Measurements from ENCODE around the gene ERICH6B. TPM values are rescaled to one million over a fixed set of nuclear protein-coding genes. Genes with fewer than 3 reads are reported as not detected.
A peak's percentile ranks its signal among the peaks of the same experiment; 100 is the strongest.
"Not testable (repeated sequence)": the region's sequence is repeated elsewhere in the genome, so short reads cannot be mapped to it uniquely, and the experiment has no call there.

ERICH6B gene
- 0.03 TPM for polyA plus RNA-seq (2013, experiment 1 of 2)
- not detected for polyA plus RNA-seq (2013, experiment 2 of 2)

- Histone ChIP-seq H3K18ac (ENCODE audit: low read length) (peak within 1 kb of the TSS; percentile 66), H3K4me3 (ENCODE audit: low read length in 2 of 2) (peak within 1 kb of the TSS; percentile 37 to 43), H3K4me1 (ENCODE audit: control insufficient read depth in 2 of 2, insufficient read depth in 1 of 2, low read depth in 1 of 2, low read length in 2 of 2) (peaks cover 6 to 11% of the 10 kb centered on the region in 2 donors), H3K79me1 (ENCODE audit: low read depth, low read length) (no peaks in the 10 kb centered on the region), H3K36me3 (replicated peaks in 1 of 2; ENCODE audit: control insufficient read depth in 2 of 2, insufficient read depth in 2 of 2, low read length in 2 of 2) (no peaks in the 10 kb centered on the region), H2BK12ac (ENCODE audit: low read length) (no peak within 1 kb of the TSS), H3K23ac (ENCODE audit: low read depth, low read length, poor library complexity) (no peak within 1 kb of the TSS), H3K9ac (ENCODE audit: low read depth, low read length, poor library complexity) (peak within 1 kb of the TSS; percentile 72), H2AK5ac (ENCODE audit: low read depth, low read length) (peak within 1 kb of the TSS; percentile 66), H3K27ac (replicated peaks; ENCODE audit: low read length) (no peak within 1 kb of the TSS), H2AFZ (ENCODE audit: low read length) (peak within 1 kb of the TSS; percentile 89), H3K14ac (ENCODE audit: low read length) (no peak within 1 kb of the TSS), H2BK15ac (ENCODE audit: low read length) (no peak within 1 kb of the TSS), H4K91ac (ENCODE audit: low read depth, low read length, poor library complexity) (peak within 1 kb of the TSS; percentile 49), H3K9me3 (replicated peaks in 1 of 2; ENCODE audit: control insufficient read depth in 2 of 2, insufficient read depth in 1 of 2, low read depth in 1 of 2, low read length in 2 of 2) (peaks cover 0 to 6% of the 10 kb centered on the region in 2 donors), H2BK120ac (ENCODE audit: low read depth, low read length) (no peak within 1 kb of the TSS), H3K4me2 (ENCODE audit: insufficient read depth, low read length, poor library complexity, severe bottlenecking) (peak within 1 kb of the TSS; percentile 56), H3K27me3 (ENCODE audit: control insufficient read depth in 3 of 3, insufficient read depth in 3 of 3, low read depth in 1 of 3, low read length in 3 of 3) (peaks cover 0 to 26% (median 0%) of the 10 kb centered on the region in 3 experiments), H3K4ac (ENCODE audit: low read length) (no peak within 1 kb of the TSS), H4K8ac (ENCODE audit: low read depth, low read length) (no peak within 1 kb of the TSS), H2BK5ac (ENCODE audit: low read length) (no peak within 1 kb of the TSS)
- DNase-seq (ENCODE audit: low spot score): peak; percentile 80
- WGBS, 2 donors (ENCODE audit: extremely low coverage in 2 of 2, insufficient read length in 2 of 2, insufficient replicate concordance in 1 of 2): no CpG with 5 or more reads among the region's 27 CpGs
These were observed at the start of gene ERICH6B for GRCh38 chr13:45615501-45616101. ERICH6B (minus strand) TSS chr13:45615739; CDS start chr13:45597005, 18,734 bp downstream.

- H3K4me3 ChIP-seq (ENCODE audit: low read length in 2 of 2); H2BK12ac ChIP-seq (ENCODE audit: low read length); H3K23ac ChIP-seq (ENCODE audit: low read depth, low read length, poor library complexity); H3K4ac ChIP-seq (ENCODE audit: low read length); H2BK120ac ChIP-seq (ENCODE audit: low read depth, low read length); H4K8ac ChIP-seq (ENCODE audit: low read depth, low read length); H2BK15ac ChIP-seq (ENCODE audit: low read length); H3K27ac ChIP-seq (replicated peaks; ENCODE audit: low read length); H2BK5ac ChIP-seq (ENCODE audit: low read length); H3K18ac ChIP-seq (ENCODE audit: low read length); H3K14ac ChIP-seq (ENCODE audit: low read length); DNase-seq (ENCODE audit: low spot score); H3K79me1 ChIP-seq (ENCODE audit: low read depth, low read length); H3K36me3 ChIP-seq (replicated peaks in 1 of 2; ENCODE audit: control insufficient read depth in 2 of 2, insufficient read depth in 2 of 2, low read length in 2 of 2); H3K4me1 ChIP-seq (ENCODE audit: control insufficient read depth in 2 of 2, insufficient read depth in 1 of 2, low read depth in 1 of 2, low read length in 2 of 2); H3K9ac ChIP-seq (ENCODE audit: low read depth, low read length, poor library complexity); H2AFZ ChIP-seq (ENCODE audit: low read length); H3K9me3 ChIP-seq (replicated peaks in 1 of 2; ENCODE audit: control insufficient read depth in 2 of 2, insufficient read depth in 1 of 2, low read depth in 1 of 2, low read length in 2 of 2); H2AK5ac ChIP-seq (ENCODE audit: low read depth, low read length); H3K27me3 ChIP-seq (ENCODE audit: control insufficient read depth in 3 of 3, insufficient read depth in 3 of 3, low read depth in 1 of 3, low read length in 3 of 3); H4K91ac ChIP-seq (ENCODE audit: low read depth, low read length, poor library complexity); H3K4me2 ChIP-seq (ENCODE audit: insufficient read depth, low read length, poor library complexity, severe bottlenecking): not testable (repeated sequence)
- WGBS, 2 donors (ENCODE audit: extremely low coverage in 2 of 2, insufficient read length in 2 of 2, insufficient replicate concordance in 1 of 2): no CpG with 5 or more reads among the region's 1 CpG
These were observed 47.4 kb upstream of the ERICH6B start for GRCh38 chr13:45662903-45663302.

GRCh38 chr13:45662162-45662561 lies 46.6 kb upstream of the ERICH6B start:
- no peaks in the 10 kb centered on the region for H3K9me3 ChIP-seq (replicated peaks in 1 of 2; ENCODE audit: control insufficient read depth in 2 of 2, insufficient read depth in 1 of 2, low read depth in 1 of 2, low read length in 2 of 2)
- H3K18ac ChIP-seq (ENCODE audit: low read length): no peak overlapping the region
- no peaks in the 10 kb centered on the region for H3K27me3 ChIP-seq (ENCODE audit: control insufficient read depth in 3 of 3, insufficient read depth in 3 of 3, low read depth in 1 of 3, low read length in 3 of 3)
- H3K9ac ChIP-seq (ENCODE audit: low read depth, low read length, poor library complexity): no peak overlapping the region
- no peak overlapping the region for H2BK15ac ChIP-seq (ENCODE audit: low read length)
- no peak overlapping the region for H3K4me2 ChIP-seq (ENCODE audit: insufficient read depth, low read length, poor library complexity, severe bottlenecking)
- no peak overlapping the region for H2BK12ac ChIP-seq (ENCODE audit: low read length)
- no peak overlapping the region for H2BK120ac ChIP-seq (ENCODE audit: low read depth, low read length)
- H3K4me1 ChIP-seq (ENCODE audit: control insufficient read depth in 2 of 2, insufficient read depth in 1 of 2, low read depth in 1 of 2, low read length in 2 of 2): no peaks in the 10 kb centered on the region
- H4K91ac ChIP-seq (ENCODE audit: low read depth, low read length, poor library complexity): no peak overlapping the region
- DNase-seq (ENCODE audit: low spot score): no peak
- H3K27ac ChIP-seq (replicated peaks; ENCODE audit: low read length): no peak overlapping the region
- H3K4ac ChIP-seq (ENCODE audit: low read length): no peak overlapping the region
- no peak overlapping the region for H2BK5ac ChIP-seq (ENCODE audit: low read length)
- H2AK5ac ChIP-seq (ENCODE audit: low read depth, low read length): no peak overlapping the region
- H3K14ac ChIP-seq (ENCODE audit: low read length): no peak overlapping the region
- H3K23ac ChIP-seq (ENCODE audit: low read depth, low read length, poor library complexity): no peak overlapping the region
- no peak overlapping the region for H4K8ac ChIP-seq (ENCODE audit: low read depth, low read length)
- WGBS, 2 donors (ENCODE audit: extremely low coverage in 2 of 2, insufficient read length in 2 of 2, insufficient replicate concordance in 1 of 2): no CpG with 5 or more reads among the region's 1 CpG
- H3K79me1 ChIP-seq (ENCODE audit: low read depth, low read length): no peaks in the 10 kb centered on the region
- no peaks in the 10 kb centered on the region for H3K36me3 ChIP-seq (replicated peaks in 1 of 2; ENCODE audit: control insufficient read depth in 2 of 2, insufficient read depth in 2 of 2, low read length in 2 of 2)
- no peak overlapping the region for H2AFZ ChIP-seq (ENCODE audit: low read length)
- no peak overlapping the region for H3K4me3 ChIP-seq (ENCODE audit: low read length in 2 of 2)

- H3K23ac ChIP-seq (ENCODE audit: low read depth, low read length, poor library complexity); H3K14ac ChIP-seq (ENCODE audit: low read length); DNase-seq (ENCODE audit: low spot score): not testable (repeated sequence)
These were observed 44.9 kb upstream of the ERICH6B start for GRCh38 chr13:45660458-45660857.

More at GRCh38 chr13:45660458-45660857, 44.9 kb upstream of the ERICH6B start:
- H3K36me3 ChIP-seq (replicated peaks in 1 of 2; ENCODE audit: control insufficient read depth in 2 of 2, insufficient read depth in 2 of 2, low read length in 2 of 2); H4K91ac ChIP-seq (ENCODE audit: low read depth, low read length, poor library complexity); H2AK5ac ChIP-seq (ENCODE audit: low read depth, low read length); H2AFZ ChIP-seq (ENCODE audit: low read length); H3K4ac ChIP-seq (ENCODE audit: low read length); H3K79me1 ChIP-seq (ENCODE audit: low read depth, low read length); H3K9me3 ChIP-seq (replicated peaks in 1 of 2; ENCODE audit: control insufficient read depth in 2 of 2, insufficient read depth in 1 of 2, low read depth in 1 of 2, low read length in 2 of 2); H3K4me2 ChIP-seq (ENCODE audit: insufficient read depth, low read length, poor library complexity, severe bottlenecking); H3K9ac ChIP-seq (ENCODE audit: low read depth, low read length, poor library complexity); H2BK12ac ChIP-seq (ENCODE audit: low read length); H2BK5ac ChIP-seq (ENCODE audit: low read length); H3K27ac ChIP-seq (replicated peaks; ENCODE audit: low read length); H3K4me1 ChIP-seq (ENCODE audit: control insufficient read depth in 2 of 2, insufficient read depth in 1 of 2, low read depth in 1 of 2, low read length in 2 of 2); H4K8ac ChIP-seq (ENCODE audit: low read depth, low read length); H2BK15ac ChIP-seq (ENCODE audit: low read length); H3K4me3 ChIP-seq (ENCODE audit: low read length in 2 of 2); H2BK120ac ChIP-seq (ENCODE audit: low read depth, low read length); H3K27me3 ChIP-seq (ENCODE audit: control insufficient read depth in 3 of 3, insufficient read depth in 3 of 3, low read depth in 1 of 3, low read length in 3 of 3); H3K18ac ChIP-seq (ENCODE audit: low read length): not testable (repeated sequence)
- WGBS, 2 donors (ENCODE audit: extremely low coverage in 2 of 2, insufficient read length in 2 of 2, insufficient replicate concordance in 1 of 2): no CpG with 5 or more reads among the region's 1 CpG
